A549 (cell line): ENCODE measurements around the gene ORMDL1. TPM values are rescaled to one million over a fixed set of nuclear protein-coding genes. Genes with fewer than 3 reads are reported as not detected.

Experiments used
- ATAC-seq, 2 experiments: fragments of 200-7000 bp in 1 of 2; fragments of >200 bp in 1 of 2; cut with Nextera tagmentation in 1 of 2; cut with Tn5 transposase in 1 of 2; 3 replicates each; pipeline versions ENCODE4 v1.8.0 to v1.9.1; 2018 to 2020; ENCODE audit warnings: mild to moderate bottlenecking in 1 of 2, moderate library complexity in 1 of 2
- CTCF ChIA-PET: fragments of 300-600 bp; sonication (Branson Sonifier 250); formaldehyde crosslinking; extraction: SDS; loops from one replicate; lab custom pipeline; 2021; ENCODE audit warnings: antibody characterized with exemption, inconsistent platforms; lab: Yijun Ruan, JAX
- POLR2A ChIA-PET: fragments of 350-600 bp; formaldehyde crosslinking; extraction: SDS; loops from one replicate; lab custom pipeline; 2021; ENCODE audit warnings: antibody characterized with exemption, inconsistent platforms; lab: Yijun Ruan, JAX
- DNase-seq, 2 experiments: peaks; one replicate each; pipeline versions ENCODE4 v3.0.0 to v3.0.0-alpha.2; 2011 to 2016; ENCODE audit warnings: low read depth in 1 of 2, low spot score in 1 of 2
- FAIRE-seq: peaks from 2 replicates; lab custom pipeline; 2011; peaks lifted over from hg19 to GRCh38; lab: Jason Lieb, UNC
- H3K27ac ChIP-seq, 2 experiments: fragments of >200 bp; sonication (Bioruptor Twin); formaldehyde crosslinking; 3 replicates each; pipeline ENCODE4 v1.5.1; 2016 to 2017
- H3K4me1 ChIP-seq: fragments of >200 bp; sonication (Bioruptor Twin); formaldehyde crosslinking; 3 replicates; pipeline ENCODE4 v1.6.1; 2016
- H3K4me2 ChIP-seq: fragments of >200 bp; sonication (Bioruptor Twin); formaldehyde crosslinking; 3 replicates; pipeline ENCODE4 v1.6.1; 2016
- H3K4me3 ChIP-seq: fragments of >200 bp; sonication (Bioruptor Twin); formaldehyde crosslinking; 3 replicates; pipeline ENCODE4 v1.5.1; 2016
- H3K9me3 ChIP-seq: fragments of >200 bp; sonication (Bioruptor Twin); formaldehyde crosslinking; 3 replicates; pipeline ENCODE4 v1.6.1; 2016
- BHLHE40 ChIP-seq: IDR thresholded peaks from 2 replicates; pipeline ENCODE4 v1.6.1; 2012; ENCODE audit warnings: low read depth, low read length, inconsistent platforms
- CBX2 ChIP-seq: fragments of 200-600 bp; sonication (generic); IDR thresholded peaks from 2 replicates; pipeline ENCODE4 v1.6.1; 2016; ENCODE audit warnings: low read depth, mild to moderate bottlenecking, borderline replicate concordance
- CBX8 ChIP-seq: fragments of 200-600 bp; sonication (generic); IDR thresholded peaks from 2 replicates; pipeline ENCODE4 v1.6.1; 2016
- CEBPB ChIP-seq, 2 experiments: fragments of >200 bp in 1 of 2; sonication (Bioruptor Twin) in 1 of 2; formaldehyde crosslinking in 1 of 2; IDR thresholded peaks; 2 replicates each; pipeline ENCODE4 v1.6.1; 2012 to 2016
- CHD2 ChIP-seq: fragments of 150-350 bp; IDR thresholded peaks from 2 replicates; pipeline ENCODE4 v1.6.1; 2014; ENCODE audit warnings: low read length; ENCODE audit not compliant: partially characterized antibody
- E2F6 ChIP-seq: IDR thresholded peaks from 2 replicates; pipeline ENCODE4 v1.6.1; 2012; ENCODE audit warnings: low read depth, borderline replicate concordance
- EHF ChIP-seq: fragments of 250-450 bp; sonication (Bioruptor Pico); IDR thresholded peaks from 2 replicates; pipeline ENCODE4 v1.5.0; 2020; ENCODE audit warnings: mild to moderate bottlenecking
- EP300 ChIP-seq, 2 experiments: fragments of >200 bp; sonication (Bioruptor Twin); formaldehyde crosslinking; IDR thresholded peaks; 2 replicates in 1 of 2; 3 replicates in 1 of 2; pipeline ENCODE4 v1.6.1; 2016 to 2017
- ESRRA ChIP-seq: fragments of 150-350 bp; IDR thresholded peaks from 2 replicates; pipeline ENCODE4 v1.6.1; 2014; ENCODE audit warnings: mild to moderate bottlenecking, low read length, borderline replicate concordance
- FOSB ChIP-seq: fragments of 250-450 bp; sonication (Bioruptor Pico); IDR thresholded peaks from 2 replicates; pipeline ENCODE4 v1.5.0; 2020; ENCODE audit warnings: mild to moderate bottlenecking, moderate library complexity
- FOSL2 ChIP-seq, 2 experiments: fragments of 450-650 bp in 1 of 2; fragments of >200 bp in 1 of 2; sonication (Bioruptor Twin) in 1 of 2; formaldehyde crosslinking; IDR thresholded peaks; 2 replicates each; pipeline versions ENCODE4 v1.5.0 to v1.6.1; 2016 to 2020; ENCODE audit warnings: mild to moderate bottlenecking in 1 of 2, moderate library complexity in 1 of 2
- HEYL ChIP-seq: fragments of 250-450 bp; sonication (Bioruptor Pico); IDR thresholded peaks from 2 replicates; pipeline ENCODE4 v1.8.0; 2021; ENCODE audit warnings: mild to moderate bottlenecking, moderate library complexity
- HOXA7 ChIP-seq: fragments of 250-450 bp; sonication (Bioruptor Pico); IDR thresholded peaks from 2 replicates; pipeline ENCODE4 v1.5.0; 2020; ENCODE audit warnings: mild to moderate bottlenecking, moderate library complexity
- HOXB13 ChIP-seq: fragments of 250-450 bp; sonication (Bioruptor Pico); IDR thresholded peaks from 2 replicates; pipeline ENCODE4 v1.5.0; 2020; ENCODE audit warnings: low read depth, mild to moderate bottlenecking, moderate library complexity
- JUN ChIP-seq, 2 experiments: fragments of >200 bp; sonication (Bioruptor Twin); formaldehyde crosslinking; IDR thresholded peaks; 2 replicates in 1 of 2; 3 replicates in 1 of 2; pipeline ENCODE4 v1.6.1; 2016 to 2017
- KDM1A ChIP-seq: fragments of 200-600 bp; sonication (generic); IDR thresholded peaks from 2 replicates; pipeline ENCODE4 v1.6.1; 2016; ENCODE audit warnings: low read depth, mild to moderate bottlenecking
- MAX ChIP-seq: IDR thresholded peaks from 2 replicates; pipeline ENCODE4 v1.6.1; 2012
- MAZ ChIP-seq: fragments of 150-350 bp; IDR thresholded peaks from 2 replicates; pipeline ENCODE4 v1.6.1; 2014; ENCODE audit warnings: antibody characterized with exemption, low read depth, low read length, borderline replicate concordance
- MYC ChIP-seq: IDR thresholded peaks from 2 replicates; pipeline ENCODE4 v1.6.1; 2012; ENCODE audit warnings: mild to moderate bottlenecking, inconsistent platforms, low read length, improper control_type of control experiment, borderline replicate concordance
- NFE2L2 ChIP-seq: fragments of 150-350 bp; conservative IDR thresholded peaks from 2 replicates; pipeline ENCODE4 v1.6.1; 2014; ENCODE audit warnings: low read length
- NR3C1 ChIP-seq: fragments of >200 bp; sonication (Bioruptor Twin); formaldehyde crosslinking; IDR thresholded peaks from 3 replicates; pipeline ENCODE4 v1.6.1; 2017
- POLR2A ChIP-seq: IDR thresholded peaks from 2 replicates; pipeline ENCODE4 v1.6.1; 2012; ENCODE audit warnings: mild to moderate bottlenecking, low read length
- RARB ChIP-seq: fragments of 250-450 bp; sonication (Bioruptor Pico); IDR thresholded peaks from 2 replicates; pipeline ENCODE4 v1.8.0; 2021; ENCODE audit warnings: mild to moderate bottlenecking, moderate library complexity
- RFX5 ChIP-seq: fragments of 450-650 bp; IDR thresholded peaks from 2 replicates; pipeline ENCODE4 v1.7.1; 2014; ENCODE audit warnings: antibody characterized with exemption, mild to moderate bottlenecking, moderate library complexity
- RNF2 ChIP-seq: fragments of 200-600 bp; sonication (generic); IDR thresholded peaks from 2 replicates; pipeline ENCODE4 v1.6.1; 2016; ENCODE audit warnings: low read depth, mild to moderate bottlenecking, antibody characterized with exemption, moderate library complexity, borderline replicate concordance
- SMC3 ChIP-seq: fragments of >200 bp; sonication (Bioruptor Twin); formaldehyde crosslinking; IDR thresholded peaks from 3 replicates; pipeline ENCODE4 v1.6.1; 2018; ENCODE audit warnings: inconsistent platforms
- TP53 ChIP-seq: fragments of 250-450 bp; sonication (Bioruptor Pico); IDR thresholded peaks from 2 replicates; pipeline ENCODE4 v1.5.0; 2021; ENCODE audit warnings: mild to moderate bottlenecking, moderate library complexity
- ZC3H11A ChIP-seq: fragments of 450-650 bp; IDR thresholded peaks from 2 replicates; pipeline ENCODE4 v1.6.1; 2014; ENCODE audit warnings: antibody characterized with exemption, mild to moderate bottlenecking
- ZNF302 ChIP-seq: fragments of 250-450 bp; sonication (Bioruptor Pico); IDR thresholded peaks from 2 replicates; pipeline ENCODE4 v1.9.0; 2021; ENCODE audit warnings: inconsistent platforms, mild to moderate bottlenecking, moderate library complexity
- WGBS: methylation state at CpG from one replicate; pipeline ENCODE4 v1.1.6; 2017; ENCODE audit errors: missing lambda C conversion rate; 5-methylcytosine and 5-hydroxymethylcytosine counted together
- polyA plus RNA-seq, 4 experiments: library from polyadenylated mRNA; depleted of rRNA in 3 of 4; stranded (reverse); fragments of >200 nt; fragmentation: RNase III in 1 of 4; extraction: RNeasy Plus Mini Kit Qiagen cat#74134 plus additional on column Dnase treatment in 1 of 4; gene quantifications; 2 replicates in 3 of 4; 3 replicates in 1 of 4; pipeline ENCODE4 v1.2.3, GENCODE V29; 2011 to 2017
- TF ChIP-seq, protein P1 (sequence below): IDR thresholded peaks from 2 replicates; pipeline ENCODE4 v1.6.1; 2012
- TF ChIP-seq, protein P2 (sequence below): fragments of 250-450 bp; sonication (Bioruptor Pico); IDR thresholded peaks from 2 replicates; pipeline ENCODE4 v1.5.0; 2021; ENCODE audit warnings: mild to moderate bottlenecking, moderate library complexity, borderline replicate concordance
- TF ChIP-seq, protein P3 (sequence below): fragments of 250-450 bp; sonication (Bioruptor Pico); IDR thresholded peaks from 2 replicates; pipeline ENCODE4 v1.5.0; 2020; ENCODE audit warnings: low read depth, mild to moderate bottlenecking, moderate library complexity

ORMDL1 gene
- polyA plus RNA-seq, 2 of the 4 experiments (the other 2 are of a cell fraction): 50.3 to 106 TPM

- 90% methylated on average over 1 of the region's 1 CpG for WGBS
Observed at GRCh38 chr2:189819297-189819704, 35.2 kb upstream of the ORMDL1 start.

DNA sequence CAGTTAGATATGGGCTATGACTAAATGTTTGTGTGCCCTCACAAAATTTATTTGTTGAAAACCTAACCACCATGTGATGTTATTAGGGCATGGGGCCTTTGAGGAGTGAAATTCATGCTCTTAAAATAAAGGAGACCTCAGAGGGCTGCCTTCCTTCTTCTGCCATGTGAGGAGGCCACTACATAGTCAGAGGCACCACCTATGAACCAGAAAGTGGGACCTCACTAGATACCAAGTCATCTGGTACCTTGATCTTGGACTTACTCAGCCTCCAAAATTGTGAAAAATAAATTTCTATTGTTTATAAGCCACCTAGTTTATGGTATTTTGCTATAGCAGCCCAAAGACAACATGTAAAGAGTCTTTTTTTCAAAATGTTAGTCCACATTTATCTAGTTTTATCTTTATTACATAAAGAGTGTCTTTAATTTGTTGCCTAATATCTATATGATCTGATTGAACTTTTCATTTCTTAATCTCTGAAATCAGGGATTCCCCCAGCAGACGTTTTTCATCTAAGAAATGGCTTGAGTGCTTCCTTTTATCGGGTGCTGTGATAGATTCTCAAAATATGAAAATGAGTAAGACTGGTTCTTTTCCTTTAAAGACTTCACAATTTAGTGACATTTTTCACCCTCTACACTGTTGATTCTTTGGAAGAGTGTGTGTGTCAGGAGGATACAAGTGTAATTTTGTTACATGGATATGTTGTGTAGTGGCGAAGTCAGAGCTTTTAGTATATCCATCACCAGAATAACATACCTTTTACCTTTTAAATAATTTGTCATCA, 34.3 kb upstream of the ORMDL1 start:
- 83% methylated on average over 3 of the region's 3 CpGs for WGBS
- FAIRE-seq (no peak), DNase-seq (no peak), ATAC-seq (no peak)
- Histone ChIP-seq H3K9me3 (no peaks in the 10 kb centered on the region), H3K4me1 (no peaks in the 10 kb centered on the region), H3K27ac (no peak overlapping the region), H3K4me3 (no peak overlapping the region), H3K4me2 (no peak overlapping the region)
- CTCF ChIA-PET: interaction anchor here (1.3 kb wide), 1 partner anchor 16 kb away, joined by 3 read pairs; no protein-coding TSS in a partner anchor
- TF ChIP-seq, protein P1, sequence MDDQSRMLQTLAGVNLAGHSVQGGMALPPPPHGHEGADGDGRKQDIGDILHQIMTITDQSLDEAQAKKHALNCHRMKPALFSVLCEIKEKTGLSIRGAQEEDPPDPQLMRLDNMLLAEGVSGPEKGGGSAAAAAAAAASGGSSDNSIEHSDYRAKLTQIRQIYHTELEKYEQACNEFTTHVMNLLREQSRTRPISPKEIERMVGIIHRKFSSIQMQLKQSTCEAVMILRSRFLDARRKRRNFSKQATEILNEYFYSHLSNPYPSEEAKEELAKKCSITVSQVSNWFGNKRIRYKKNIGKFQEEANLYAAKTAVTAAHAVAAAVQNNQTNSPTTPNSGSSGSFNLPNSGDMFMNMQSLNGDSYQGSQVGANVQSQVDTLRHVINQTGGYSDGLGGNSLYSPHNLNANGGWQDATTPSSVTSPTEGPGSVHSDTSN: no peak
- no peak for TF ChIP-seq RNF2
- no peak for TF ChIP-seq JUN (IDR thresholded peaks at IDR 0.05)
- no peak for TF ChIP-seq EHF
- TF ChIP-seq KDM1A: no peak
- TF ChIP-seq E2F6: no peak
- TF ChIP-seq MAX: no peak
- no peak for TF ChIP-seq HOXA7 (CRISPR knock-in tag)
- no peak for TF ChIP-seq CBX8
- TF ChIP-seq FOSL2 (IDR thresholded peaks at IDR 0.05): no peak
- TF ChIP-seq FOSL2 (CRISPR knock-in tag; IDR thresholded peaks at IDR 0.05): no peak
- TF ChIP-seq RARB: no peak
- TF ChIP-seq ZNF302 (CRISPR knock-in tag): no peak
- POLR2A ChIA-PET: no interaction called here

More at GRCh38 chr2:189819297-189819704, 35.2 kb upstream of the ORMDL1 start:
- CTCF ChIA-PET: interaction anchor here (1.0 to 1.3 kb wide), 2 partner anchors 9 to 16 kb away, joined by 3 read pairs; no protein-coding TSS in a partner anchor
- no peak for FAIRE-seq
- Histone ChIP-seq H3K4me3 (no peak overlapping the region), H3K27ac (no peak overlapping the region), H3K4me1 (peaks cover under 1% of the 10 kb centered on the region; the same call in 2 of the 3 replicates), H3K9me3 (no peaks in the 10 kb centered on the region), H3K4me2 (no peak overlapping the region)
- DNase-seq: no peak
- no peak for ATAC-seq
- no peak for TF ChIP-seq ESRRA
- no peak for TF ChIP-seq CBX8
- TF ChIP-seq NR3C1: no peak
- TF ChIP-seq JUN (IDR thresholded peaks at IDR 0.05): no peak
- no peak for TF ChIP-seq MAZ
- no peak for TF ChIP-seq FOSL2 (IDR thresholded peaks at IDR 0.05)
- no peak for TF ChIP-seq FOSL2 (CRISPR knock-in tag; IDR thresholded peaks at IDR 0.05)
- no peak for TF ChIP-seq CEBPB (IDR thresholded peaks at IDR 0.05)
- no peak for TF ChIP-seq HEYL (CRISPR knock-in tag)
- TF ChIP-seq EHF: no peak
- TF ChIP-seq FOSB: no peak
- no peak for TF ChIP-seq EP300 (IDR thresholded peaks at IDR 0.05)
- POLR2A ChIA-PET: no interaction called here

DNA sequence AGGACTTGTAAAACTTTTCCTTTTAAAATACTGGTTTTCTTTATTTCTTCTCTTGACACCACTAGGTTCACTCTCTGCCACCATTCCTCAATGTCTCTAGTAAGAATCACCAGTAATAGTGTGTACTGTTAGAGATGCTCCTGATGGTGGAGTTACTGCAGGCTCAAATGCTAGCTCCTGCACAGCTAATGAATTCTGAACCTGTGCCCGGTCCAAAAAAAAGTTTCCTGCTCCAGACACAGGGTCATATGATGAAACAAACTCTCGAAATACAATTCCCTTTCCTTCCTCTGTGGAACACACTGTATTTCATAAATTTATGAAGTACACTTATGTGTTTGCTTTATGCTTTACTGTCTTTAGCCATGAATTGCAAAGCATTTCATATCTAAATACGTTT, 19.3 kb upstream of the ORMDL1 start:
- ATAC-seq (no peak), FAIRE-seq (no peak), DNase-seq (no peak)
- H3K27ac ChIP-seq: no peak overlapping the region
- H3K4me1 ChIP-seq: peaks cover 31% of the 10 kb centered on the region
- H3K4me2 ChIP-seq: no peak overlapping the region
- POLR2A ChIA-PET: no interaction called here
- H3K9me3 ChIP-seq: no peaks in the 10 kb centered on the region
- WGBS: 93% methylated on average over 3 of the region's 3 CpGs
- CTCF ChIA-PET: interaction anchor here (1.4 kb wide), 1 partner anchor 16 kb away, joined by 3 read pairs; no protein-coding TSS in a partner anchor
- H3K4me3 ChIP-seq: no peak overlapping the region
- TF ChIP-seq, protein P2, sequence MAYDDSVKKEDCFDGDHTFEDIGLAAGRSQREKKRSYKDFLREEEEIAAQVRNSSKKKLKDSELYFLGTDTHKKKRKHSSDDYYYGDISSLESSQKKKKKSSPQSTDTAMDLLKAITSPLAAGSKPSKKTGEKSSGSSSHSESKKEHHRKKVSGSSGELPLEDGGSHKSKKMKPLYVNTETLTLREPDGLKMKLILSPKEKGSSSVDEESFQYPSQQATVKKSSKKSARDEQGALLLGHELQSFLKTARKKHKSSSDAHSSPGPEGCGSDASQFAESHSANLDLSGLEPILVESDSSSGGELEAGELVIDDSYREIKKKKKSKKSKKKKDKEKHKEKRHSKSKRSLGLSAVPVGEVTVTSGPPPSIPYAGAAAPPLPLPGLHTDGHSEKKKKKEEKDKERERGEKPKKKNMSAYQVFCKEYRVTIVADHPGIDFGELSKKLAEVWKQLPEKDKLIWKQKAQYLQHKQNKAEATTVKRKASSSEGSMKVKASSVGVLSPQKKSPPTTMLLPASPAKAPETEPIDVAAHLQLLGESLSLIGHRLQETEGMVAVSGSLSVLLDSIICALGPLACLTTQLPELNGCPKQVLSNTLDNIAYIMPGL (CRISPR knock-in tag): no peak
- no peak for TF ChIP-seq BHLHE40
- no peak for TF ChIP-seq RFX5
- TF ChIP-seq ZC3H11A: no peak
- TF ChIP-seq POLR2A: no peak
- TF ChIP-seq SMC3: no peak
- TF ChIP-seq CHD2: no peak
- TF ChIP-seq HOXA7 (CRISPR knock-in tag): no peak
- no peak for TF ChIP-seq HOXB13 (CRISPR knock-in tag)
- TF ChIP-seq MYC: no peak
- TF ChIP-seq, protein P3, sequence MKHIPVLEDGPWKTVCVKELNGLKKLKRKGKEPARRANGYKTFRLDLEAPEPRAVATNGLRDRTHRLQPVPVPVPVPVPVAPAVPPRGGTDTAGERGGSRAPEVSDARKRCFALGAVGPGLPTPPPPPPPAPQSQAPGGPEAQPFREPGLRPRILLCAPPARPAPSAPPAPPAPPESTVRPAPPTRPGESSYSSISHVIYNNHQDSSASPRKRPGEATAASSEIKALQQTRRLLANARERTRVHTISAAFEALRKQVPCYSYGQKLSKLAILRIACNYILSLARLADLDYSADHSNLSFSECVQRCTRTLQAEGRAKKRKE: no peak
- no peak for TF ChIP-seq NFE2L2
- no peak for TF ChIP-seq JUN (IDR thresholded peaks at IDR 0.05)
- no peak for TF ChIP-seq CBX2
- TF ChIP-seq MAZ: no peak
- TF ChIP-seq TP53 (CRISPR knock-in tag): no peak
